Neural progenitor cell (in vitro differentiated cells): Measurements from ENCODE around the gene KISS1R.

ENCODE experiments used
- EZH2 ChIP-seq: fragments of 200-600 bp; sonication (generic); IDR thresholded peaks from 2 replicates; pipeline ENCODE4 v1.6.1; 2017; ENCODE audit warnings: antibody characterized with exemption, mild to moderate bottlenecking, moderate library complexity
- EZH2phosphoT487 ChIP-seq: fragments of 200-600 bp; sonication (generic); IDR thresholded peaks from 2 replicates; pipeline ENCODE4 v1.6.1; 2017; ENCODE audit warnings: antibody characterized with exemption
- TF ChIP-seq, protein P1 (sequence below): fragments of 200-600 bp; sonication (generic); IDR thresholded peaks from 2 replicates; pipeline ENCODE4 v1.5.1; 2017; ENCODE audit warnings: antibody characterized with exemption, mild to moderate bottlenecking

GRCh38 chr19:907183-907853, 9.8 kb upstream of the KISS1R start:
- TF ChIP-seq, protein P1, sequence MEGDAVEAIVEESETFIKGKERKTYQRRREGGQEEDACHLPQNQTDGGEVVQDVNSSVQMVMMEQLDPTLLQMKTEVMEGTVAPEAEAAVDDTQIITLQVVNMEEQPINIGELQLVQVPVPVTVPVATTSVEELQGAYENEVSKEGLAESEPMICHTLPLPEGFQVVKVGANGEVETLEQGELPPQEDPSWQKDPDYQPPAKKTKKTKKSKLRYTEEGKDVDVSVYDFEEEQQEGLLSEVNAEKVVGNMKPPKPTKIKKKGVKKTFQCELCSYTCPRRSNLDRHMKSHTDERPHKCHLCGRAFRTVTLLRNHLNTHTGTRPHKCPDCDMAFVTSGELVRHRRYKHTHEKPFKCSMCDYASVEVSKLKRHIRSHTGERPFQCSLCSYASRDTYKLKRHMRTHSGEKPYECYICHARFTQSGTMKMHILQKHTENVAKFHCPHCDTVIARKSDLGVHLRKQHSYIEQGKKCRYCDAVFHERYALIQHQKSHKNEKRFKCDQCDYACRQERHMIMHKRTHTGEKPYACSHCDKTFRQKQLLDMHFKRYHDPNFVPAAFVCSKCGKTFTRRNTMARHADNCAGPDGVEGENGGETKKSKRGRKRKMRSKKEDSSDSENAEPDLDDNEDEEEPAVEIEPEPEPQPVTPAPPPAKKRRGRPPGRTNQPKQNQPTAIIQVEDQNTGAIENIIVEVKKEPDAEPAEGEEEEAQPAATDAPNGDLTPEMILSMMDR = no peak
- TF ChIP-seq EZH2 (no peak), EZH2phosphoT487 (no peak)
